ENCODE measurements around the gene RNF135. TPM values are rescaled to one million over a fixed set of nuclear protein-coding genes. Genes with fewer than 3 reads are reported as not detected.

RNF135 gene
- total RNA-seq, 1 experiment from 2014 or later: 10.4 TPM

DNA sequence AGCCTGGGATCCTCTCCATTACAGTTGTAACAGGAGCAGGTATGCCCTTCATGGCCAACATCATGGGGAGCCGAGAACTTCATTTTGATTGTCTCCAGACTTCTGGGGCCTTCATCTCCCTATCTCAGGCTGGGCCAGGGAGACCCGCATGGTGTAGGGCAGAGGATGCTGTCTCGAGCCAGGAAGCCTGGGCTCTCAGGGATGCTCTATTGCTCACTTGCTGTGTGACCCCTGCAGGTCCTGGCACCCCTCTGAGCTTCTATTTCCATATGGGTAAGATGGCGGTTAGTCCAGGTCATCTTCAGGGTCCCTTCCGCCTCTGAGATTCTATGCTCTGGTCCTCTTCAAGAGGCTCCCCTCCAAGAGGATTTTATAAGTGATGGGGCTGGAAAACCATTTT lies 20.6 kb upstream of the RNF135 start:
- Histone ChIP-seq H3K36me3 (ENCODE audit: low read depth, low read length) (no peaks in the 10 kb centered on the region), H3K4me1 (ENCODE audit: insufficient read depth, low read length) (no peaks in the 10 kb centered on the region), H3K9ac (ENCODE audit: low read length) (no peak overlapping the region), H3K4me3 (ENCODE audit: low read length) (no peak overlapping the region), H3K9me2 (replicated peaks; ENCODE audit: low read length) (no peaks in the 10 kb centered on the region), H3K27ac (ENCODE audit: low read length) (no peak overlapping the region), H4K20me1 (ENCODE audit: low read length) (no peaks in the 10 kb centered on the region), H3K79me2 (ENCODE audit: low read length) (no peaks in the 10 kb centered on the region), H3K4me2 (ENCODE audit: low read length) (no peak overlapping the region), H3K27me3 (ENCODE audit: low read length) (no peaks in the 10 kb centered on the region), H2AFZ (ENCODE audit: low read length) (no peak overlapping the region), H3K9me3 (ENCODE audit: low read length) (no peaks in the 10 kb centered on the region), H3F3A (ENCODE audit: low read length, unreplicated experiment) (no peaks in the 10 kb centered on the region)
- CTCF ChIA-PET: no interaction called here
- ATAC-seq (no peak), DNase-seq (no peak)
- POLR2A ChIA-PET (ENCODE audit: unreplicated experiment): no interaction called here
- TF ChIP-seq EZH2phosphoT487 (IDR thresholded peaks at IDR 0.05; ENCODE audit: borderline replicate concordance, low read length): no peak
- TF ChIP-seq CTCF (conservative IDR thresholded peaks at IDR 0.05; ENCODE audit: low read depth, low read length): no peak
- no peak for TF ChIP-seq EZH2 (IDR thresholded peaks at IDR 0.05; ENCODE audit: low read length, unreplicated experiment)
- BruUV-seq (replicated peaks): no TSS peak
- intact Hi-C loops (cut with micrococcal nuclease): no loop called here

- H3K9ac ChIP-seq (ENCODE audit: low read length): no peak overlapping the region
- peak; percentile 35 for ATAC-seq
- ChIA-PET CTCF (no interaction called here), POLR2A (ENCODE audit: unreplicated experiment) (no interaction called here)
- H3K4me2 ChIP-seq (ENCODE audit: low read length): no peak overlapping the region
- no TSS peak for BruUV-seq (replicated peaks)
- H3K9me2 ChIP-seq (replicated peaks; ENCODE audit: low read length): no peaks in the 10 kb centered on the region
- no peaks in the 10 kb centered on the region for H3F3A ChIP-seq (ENCODE audit: low read length, unreplicated experiment)
- no peaks in the 10 kb centered on the region for H3K36me3 ChIP-seq (ENCODE audit: low read depth, low read length)
- H4K20me1 ChIP-seq (ENCODE audit: low read length): no peaks in the 10 kb centered on the region
- no peak overlapping the region for H3K4me3 ChIP-seq (ENCODE audit: low read length)
- no peak for TF ChIP-seq EZH2phosphoT487 (IDR thresholded peaks at IDR 0.05; ENCODE audit: borderline replicate concordance, low read length)
- no peak for TF ChIP-seq EZH2 (IDR thresholded peaks at IDR 0.05; ENCODE audit: low read length, unreplicated experiment)
- TF ChIP-seq CTCF (conservative IDR thresholded peaks at IDR 0.05; ENCODE audit: low read depth, low read length): no peak
- H2AFZ ChIP-seq (ENCODE audit: low read length): no peak overlapping the region
- H3K4me1 ChIP-seq (ENCODE audit: insufficient read depth, low read length): no peaks in the 10 kb centered on the region
- H3K79me2 ChIP-seq (ENCODE audit: low read length): no peaks in the 10 kb centered on the region
- peak; percentile 46 for DNase-seq
- H3K27ac ChIP-seq (ENCODE audit: low read length): no peak overlapping the region
- no peaks in the 10 kb centered on the region for H3K27me3 ChIP-seq (ENCODE audit: low read length)
- H3K9me3 ChIP-seq (ENCODE audit: low read length): no peaks in the 10 kb centered on the region
- intact Hi-C loops (cut with micrococcal nuclease): no loop called here
Measured at GRCh38 chr17:30950669-30951399, 20.0 kb upstream of the RNF135 start.

DNA sequence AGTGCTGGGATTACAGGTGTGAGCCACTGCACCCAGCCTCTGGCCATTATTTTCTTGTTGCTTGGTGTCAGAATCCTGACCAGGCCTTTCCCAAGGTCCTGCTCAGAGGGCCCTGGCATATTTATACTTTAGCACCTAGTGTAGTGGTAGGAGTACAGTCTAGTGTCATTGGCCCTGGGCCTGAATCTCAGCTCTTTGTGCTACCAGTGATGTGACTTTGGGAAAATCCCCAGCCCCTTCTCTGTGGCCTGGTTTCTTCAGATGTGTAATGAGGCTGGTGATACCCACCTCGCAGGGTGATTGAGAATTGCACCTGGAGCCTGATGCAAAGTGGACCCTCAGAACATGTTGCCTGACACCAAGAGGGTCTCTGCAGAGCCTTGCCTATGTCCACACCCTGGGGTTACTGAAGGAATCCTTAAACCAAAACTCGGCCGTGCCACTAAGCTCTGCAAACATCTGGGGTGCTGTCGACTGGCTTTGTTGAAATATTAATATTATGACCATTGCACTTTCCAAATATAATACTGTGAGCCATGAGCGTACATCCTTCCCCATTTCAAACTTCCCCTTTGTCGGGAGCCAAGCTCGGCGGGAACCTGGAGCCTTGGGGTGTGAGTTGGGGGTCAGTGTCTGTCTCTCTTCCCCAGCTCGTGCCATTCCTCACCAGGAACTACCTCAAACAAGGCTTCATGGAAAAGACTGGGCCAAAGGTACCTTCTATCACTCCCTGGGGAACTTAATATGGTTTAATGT lies 18.0 kb upstream of the RNF135 start:
- H3F3A ChIP-seq (ENCODE audit: low read length, unreplicated experiment): no peaks in the 10 kb centered on the region
- no peaks in the 10 kb centered on the region for H3K4me1 ChIP-seq (ENCODE audit: insufficient read depth, low read length)
- H4K20me1 ChIP-seq (ENCODE audit: low read length): no peaks in the 10 kb centered on the region
- no peak overlapping the region for H3K4me2 ChIP-seq (ENCODE audit: low read length)
- ATAC-seq (no peak), DNase-seq (no peak)
- no peak for TF ChIP-seq EZH2 (IDR thresholded peaks at IDR 0.05; ENCODE audit: low read length, unreplicated experiment)
- no peak for TF ChIP-seq EZH2phosphoT487 (IDR thresholded peaks at IDR 0.05; ENCODE audit: borderline replicate concordance, low read length)
- no peak for TF ChIP-seq CTCF (conservative IDR thresholded peaks at IDR 0.05; ENCODE audit: low read depth, low read length)
- no peaks in the 10 kb centered on the region for H3K27me3 ChIP-seq (ENCODE audit: low read length)
- no peaks in the 10 kb centered on the region for H3K36me3 ChIP-seq (ENCODE audit: low read depth, low read length)
- CTCF ChIA-PET: no interaction called here
- H3K79me2 ChIP-seq (ENCODE audit: low read length): no peaks in the 10 kb centered on the region
- POLR2A ChIA-PET (ENCODE audit: unreplicated experiment): no interaction called here
- no peaks in the 10 kb centered on the region for H3K9me3 ChIP-seq (ENCODE audit: low read length)
- H3K4me3 ChIP-seq (ENCODE audit: low read length): no peak overlapping the region
- H2AFZ ChIP-seq (ENCODE audit: low read length): no peak overlapping the region
- H3K9ac ChIP-seq (ENCODE audit: low read length): no peak overlapping the region
- intact Hi-C loops (cut with micrococcal nuclease): no loop called here
- H3K9me2 ChIP-seq (replicated peaks; ENCODE audit: low read length): no peaks in the 10 kb centered on the region
- H3K27ac ChIP-seq (ENCODE audit: low read length): no peak overlapping the region
- no TSS peak for BruUV-seq (replicated peaks)

Data from PC-3 (cell line).